Right lobe of liver (tissue), 6 donors: ENCODE data around the gene MAGEF1. TPM values are rescaled to one million over a fixed set of nuclear protein-coding genes. Genes with fewer than 3 reads are reported as not detected.

ENCODE experiments used
- ATAC-seq, 4 donors: fragments of 200-7000 bp; cut with Tn5 transposase; one replicate each; pipeline ENCODE4 v1.9.1; 2020; ENCODE audit warnings: mild to moderate bottlenecking in 4 of 4, moderate library complexity in 4 of 4
- DNase-seq, 3 donors: peaks; one replicate each; pipeline ENCODE4 v3.0.0-alpha.2; 2020
- H3K27ac ChIP-seq, 3 donors: fragments of 200-600 bp; one replicate each; pipeline ENCODE4 v1.8.0; 2022
- H3K27me3 ChIP-seq, 2 donors: fragments of 200-600 bp; one replicate each; pipeline ENCODE4 v1.8.0; 2022
- H3K36me3 ChIP-seq, 4 donors: fragments of 200-600 bp; sonication (generic) in 1 of 4; one replicate each; pipeline versions ENCODE4 v1.5.1 to v1.8.0; 2017 to 2022; ENCODE audit warnings: control low read depth in 1 of 4
- H3K4me1 ChIP-seq, 4 donors: fragments of 200-600 bp; sonication (generic) in 1 of 4; one replicate each; pipeline versions ENCODE4 v1.5.1 to v1.8.0; 2017 to 2022; ENCODE audit warnings: control low read depth in 1 of 4
- H3K4me3 ChIP-seq, 3 donors: fragments of 200-600 bp; one replicate each; pipeline ENCODE4 v1.8.0; 2022
- H3K9me3 ChIP-seq, 4 donors: fragments of 200-600 bp; sonication (generic) in 1 of 4; one replicate each; pipeline versions ENCODE4 v1.5.1 to v1.8.0; 2017 to 2022; ENCODE audit warnings: control low read depth in 1 of 4
- POLR2A ChIP-seq: fragments of 450-650 bp; IDR thresholded peaks from one replicate; pipeline ENCODE4 v1.6.1; 2017; ENCODE audit warnings: antibody characterized with exemption, mild to moderate bottlenecking
- whole genome bisulfite sequencing: methylation state at CpG from one replicate; pipeline ENCODE4 v1.1.6; 2018; ENCODE audit warnings: low coverage, low lambda C conversion rate; ENCODE audit not compliant: insufficient coverage; ENCODE audit errors: missing lambda C conversion rate; 5-methylcytosine and 5-hydroxymethylcytosine counted together
- intact Hi-C, 2 donors: fragments of 100-400 bp; cut with DNase I; formaldehyde crosslinking; loops; one replicate each; pipeline versions ENCODE4 v1.11.2 to v1.14.1; 2022
- total RNA-seq, 6 experiments: library from RNA; depleted of rRNA in 2 of 6; stranded (reverse); fragments of >200 nt in 2 of 6; fragmentation: NEBNext Ultra II Directional in 3 of 6; extraction: Animal tissue kit (Norgen Biotek cat#: 25700) in 3 of 6; gene quantifications; one replicate each; pipeline versions ENCODE4 v1.1.0 to v1.2.4, GENCODE V29; 2016 to 2023
- TF ChIP-seq, protein P1 (sequence below), 4 donors: fragments of 200-600 bp in 3 of 4; fragments of 450-650 bp in 1 of 4; IDR thresholded peaks; one replicate each; pipeline versions ENCODE4 v1.5.1 to v1.8.0; 2016 to 2022; ENCODE audit warnings: antibody characterized with exemption in 4 of 4, mild to moderate bottlenecking in 2 of 4
- donor health status: DM: no; HTN: yes; CAD: no.
- donor health status: DM: no; HTN: no; CAD: no.
- donor health status: DM: no; HTN: no; CAD: no.
- donor health status: DM: no; HTN: yes; CAD: no.
- donor health status: DM: no; HTN: yes; CAD: no.

Gene MAGEF1
- total RNA-seq, 6 experiments from 2014 or later, result 8.2 to 17.1 (median 10.9) TPM

GRCh38 chr3:184662187-184662586 lies 49.7 kb downstream of the MAGEF1 start:
- Histone ChIP-seq H3K27me3 (no peaks in the 10 kb centered on the region), H3K9me3 (no peaks in the 10 kb centered on the region), H3K4me3 (no peak overlapping the region), H3K4me1 (no peaks in the 10 kb centered on the region), H3K36me3 (no peaks in the 10 kb centered on the region), H3K27ac (no peak overlapping the region)
- 35% methylated on average over 2 of the region's 5 CpGs for WGBS
- DNase-seq (no peak), ATAC-seq (no peak)
- intact Hi-C loops, result no loop called here
- TF ChIP-seq, protein P1, sequence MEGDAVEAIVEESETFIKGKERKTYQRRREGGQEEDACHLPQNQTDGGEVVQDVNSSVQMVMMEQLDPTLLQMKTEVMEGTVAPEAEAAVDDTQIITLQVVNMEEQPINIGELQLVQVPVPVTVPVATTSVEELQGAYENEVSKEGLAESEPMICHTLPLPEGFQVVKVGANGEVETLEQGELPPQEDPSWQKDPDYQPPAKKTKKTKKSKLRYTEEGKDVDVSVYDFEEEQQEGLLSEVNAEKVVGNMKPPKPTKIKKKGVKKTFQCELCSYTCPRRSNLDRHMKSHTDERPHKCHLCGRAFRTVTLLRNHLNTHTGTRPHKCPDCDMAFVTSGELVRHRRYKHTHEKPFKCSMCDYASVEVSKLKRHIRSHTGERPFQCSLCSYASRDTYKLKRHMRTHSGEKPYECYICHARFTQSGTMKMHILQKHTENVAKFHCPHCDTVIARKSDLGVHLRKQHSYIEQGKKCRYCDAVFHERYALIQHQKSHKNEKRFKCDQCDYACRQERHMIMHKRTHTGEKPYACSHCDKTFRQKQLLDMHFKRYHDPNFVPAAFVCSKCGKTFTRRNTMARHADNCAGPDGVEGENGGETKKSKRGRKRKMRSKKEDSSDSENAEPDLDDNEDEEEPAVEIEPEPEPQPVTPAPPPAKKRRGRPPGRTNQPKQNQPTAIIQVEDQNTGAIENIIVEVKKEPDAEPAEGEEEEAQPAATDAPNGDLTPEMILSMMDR (IDR thresholded peaks at IDR 0.05), result no peak
- no peak for TF ChIP-seq POLR2A

GRCh38 chr3:184660931-184661330 lies 50.9 kb downstream of the MAGEF1 start:
- no peaks in the 10 kb centered on the region for H3K36me3 ChIP-seq
- ATAC-seq (no peak), DNase-seq (no peak)
- no peak overlapping the region for H3K4me3 ChIP-seq
- TF ChIP-seq, protein P1 (IDR thresholded peaks at IDR 0.05), result no peak
- no peak for TF ChIP-seq POLR2A
- H3K27me3 ChIP-seq, result no peaks in the 10 kb centered on the region
- no peaks in the 10 kb centered on the region for H3K9me3 ChIP-seq
- intact Hi-C loops, result no loop called here
- no peaks in the 10 kb centered on the region for H3K4me1 ChIP-seq
- no peak overlapping the region for H3K27ac ChIP-seq
- WGBS, result 43% methylated on average over 1 of the region's 6 CpGs

Other genes with a start within 250 kb of the MAGEF1 start
- gene EPHB3, start 150.3 kb downstream of the MAGEF1 start, total RNA-seq, result under 1 TPM; 0.12 to 0.71 (median 0.37) TPM
- 10 to 100 TPM; 20.4 to 24.5 (median 21.3) TPM for gene VPS8, start 100.1 kb upstream of the MAGEF1 start, total RNA-seq